Tibial artery (tissue), 4 donors: ENCODE data around the gene NOP9.

Source experiments
- DNase-seq, 2 donors: peaks; one replicate each; pipeline ENCODE4 v3.0.0-alpha.2; 2019
- H3K27ac ChIP-seq, 2 donors: fragments of 200-600 bp; sonication (generic) in 1 of 2; 1 replicate in 1 of 2; 2 replicates in 1 of 2; pipeline ENCODE4 v1.5.1; 2018 to 2019; ENCODE audit warnings: mild to moderate bottlenecking in 1 of 2
- H3K27me3 ChIP-seq, 2 donors: fragments of 200-600 bp; sonication (generic) in 1 of 2; one replicate each; pipeline versions ENCODE4 v1.5.1 to v1.6.0; 2016 to 2019
- H3K36me3 ChIP-seq, 3 donors: fragments of 200-600 bp; sonication (generic) in 2 of 3; one replicate each; pipeline ENCODE4 v1.5.1; 2016 to 2019; ENCODE audit warnings: mild to moderate bottlenecking in 2 of 3
- H3K4me1 ChIP-seq, 4 donors: fragments of 200-600 bp; sonication (generic) in 2 of 4; 1 replicate in 3 of 4; 2 replicates in 1 of 4; pipeline ENCODE4 v1.5.1; 2016 to 2019
- H3K4me3 ChIP-seq, 2 donors: fragments of 200-600 bp; sonication (generic) in 1 of 2; 1 replicate in 1 of 2; 2 replicates in 1 of 2; pipeline ENCODE4 v1.5.1; 2018 to 2019; ENCODE audit warnings: mild to moderate bottlenecking in 2 of 2
- H3K9me3 ChIP-seq, 3 donors: fragments of 200-600 bp; sonication (generic) in 1 of 3; one replicate each; pipeline ENCODE4 v1.5.1; 2016 to 2019
- CTCF ChIP-seq, 2 experiments: fragments of 200-600 bp in 1 of 2; fragments of 450-650 bp in 1 of 2; IDR thresholded peaks; one replicate each; pipeline ENCODE4 v1.5.1; 2017 to 2019; ENCODE audit warnings: antibody characterized with exemption in 2 of 2, mild to moderate bottlenecking in 1 of 2, moderate library complexity in 1 of 2
- intact Hi-C: fragments of 100-400 bp; cut with DNase I; formaldehyde crosslinking; loops from one replicate; pipeline ENCODE4 v1.15.0; 2023; ENCODE audit warnings: low total_unique reads

The NOP9 gene

GRCh38 chr14:24258119-24258518, 41.5 kb upstream of the NOP9 start:
- H3K9me3 ChIP-seq: no peaks in the 10 kb centered on the region
- DNase-seq: peak in 1 of 2 donors; percentile 45
- peaks cover 0 to 13% (median 10%) of the 10 kb centered on the region in 4 donors for H3K4me1 ChIP-seq
- TF ChIP-seq CTCF (IDR thresholded peaks at IDR 0.05): no peak
- no peak overlapping the region for H3K4me3 ChIP-seq
- H3K36me3 ChIP-seq: peaks cover 0 to 18% (median 0%) of the 10 kb centered on the region in 3 donors
- no peak overlapping the region for H3K27ac ChIP-seq
- intact Hi-C loops: no loop called here
- H3K27me3 ChIP-seq: no peaks in the 10 kb centered on the region

- intact Hi-C loops: no loop called here
Measured at GRCh38 chr14:24258548-24259265, 40.9 kb upstream of the NOP9 start.

GRCh38 chr14:24259282-24260025, 40.2 kb upstream of the NOP9 start:
- peaks cover 0 to 13% (median 10%) of the 10 kb centered on the region in 4 donors for H3K4me1 ChIP-seq
- intact Hi-C loops: no loop called here
- DNase-seq: peak in 1 of 2 donors; percentile 54
- no peak overlapping the region for H3K27ac ChIP-seq
- H3K27me3 ChIP-seq: no peaks in the 10 kb centered on the region
- TF ChIP-seq CTCF (IDR thresholded peaks at IDR 0.05): no peak
- H3K36me3 ChIP-seq: peaks cover 0 to 11% (median 0%) of the 10 kb centered on the region in 3 donors
- no peaks in the 10 kb centered on the region for H3K9me3 ChIP-seq
- H3K4me3 ChIP-seq: no peak overlapping the region

More at GRCh38 chr14:24258548-24259265, 40.9 kb upstream of the NOP9 start:
- Histone ChIP-seq H3K4me3 (no peak overlapping the region), H3K27me3 (no peaks in the 10 kb centered on the region), H3K4me1 (peaks cover 0 to 13% (median 10%) of the 10 kb centered on the region in 4 donors), H3K36me3 (peaks cover 0 to 15% (median 0%) of the 10 kb centered on the region in 3 donors), H3K27ac (no peak overlapping the region), H3K9me3 (no peaks in the 10 kb centered on the region)
- peak in 1 of 2 donors; percentile 47 for DNase-seq
- no peak for TF ChIP-seq CTCF (IDR thresholded peaks at IDR 0.05)

- no peak for TF ChIP-seq CTCF (IDR thresholded peaks at IDR 0.05)
- Histone ChIP-seq H3K4me1 (peaks cover 0 to 13% (median 10%) of the 10 kb centered on the region in 4 donors), H3K9me3 (no peaks in the 10 kb centered on the region), H3K27me3 (no peaks in the 10 kb centered on the region), H3K4me3 (no peak overlapping the region), H3K36me3 (peaks cover 0 to 11% (median 2%) of the 10 kb centered on the region in 3 donors), H3K27ac (no peak overlapping the region)
- intact Hi-C loops: no loop called here
- peak in 1 of 2 donors; percentile 50 for DNase-seq
Measured at GRCh38 chr14:24260026-24260779, 39.4 kb upstream of the NOP9 start.

DNA sequence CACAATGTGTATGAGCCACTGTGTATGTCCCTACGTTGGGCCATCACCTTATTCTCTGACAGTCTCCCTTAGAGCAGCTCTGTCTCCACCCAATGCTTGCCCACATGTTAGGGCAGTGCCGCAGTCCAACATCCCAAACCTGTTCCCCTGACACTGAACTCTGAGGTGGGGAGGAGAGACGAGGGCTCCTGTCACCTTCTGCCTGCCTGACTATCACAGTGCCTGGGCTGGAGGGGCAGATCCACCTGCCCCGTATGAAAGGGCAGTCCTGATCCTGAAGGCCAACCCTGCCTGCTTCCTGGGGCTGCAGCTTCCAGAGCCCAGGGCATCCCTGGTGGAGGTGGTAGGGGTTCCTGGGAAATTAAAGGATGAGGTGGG, 38.9 kb upstream of the NOP9 start:
- Histone ChIP-seq H3K4me3 (no peak overlapping the region), H3K9me3 (no peaks in the 10 kb centered on the region), H3K27ac (no peak overlapping the region), H3K4me1 (peaks cover 0 to 13% (median 10%) of the 10 kb centered on the region in 4 donors), H3K27me3 (no peaks in the 10 kb centered on the region), H3K36me3 (peaks cover 0 to 14% (median 7%) of the 10 kb centered on the region in 3 donors)
- DNase-seq: no peak
- TF ChIP-seq CTCF (IDR thresholded peaks at IDR 0.05): no peak
- intact Hi-C loops: no loop called here
